ENCODE results near the gene TMEM219.

DNA sequence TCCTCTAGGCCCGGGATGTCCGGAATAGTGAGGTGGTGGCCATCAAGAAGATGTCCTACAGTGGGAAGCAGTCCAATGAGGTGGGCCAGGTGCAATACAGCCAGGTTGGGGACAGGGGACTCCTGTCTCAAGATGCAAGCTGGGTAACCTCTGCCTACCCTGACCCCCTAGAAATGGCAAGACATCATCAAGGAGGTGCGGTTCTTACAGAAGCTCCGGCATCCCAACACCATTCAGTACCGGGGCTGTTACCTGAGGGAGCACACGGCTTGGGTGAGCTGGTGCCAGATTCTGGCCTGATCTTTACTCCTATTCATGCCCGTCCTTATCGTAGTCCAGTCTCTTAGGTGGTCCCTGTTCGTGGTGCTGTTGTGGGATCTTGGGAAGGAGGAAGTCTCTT is 16.2 kb downstream of the TMEM219 start:
- TF ChIP-seq, protein P1, sequence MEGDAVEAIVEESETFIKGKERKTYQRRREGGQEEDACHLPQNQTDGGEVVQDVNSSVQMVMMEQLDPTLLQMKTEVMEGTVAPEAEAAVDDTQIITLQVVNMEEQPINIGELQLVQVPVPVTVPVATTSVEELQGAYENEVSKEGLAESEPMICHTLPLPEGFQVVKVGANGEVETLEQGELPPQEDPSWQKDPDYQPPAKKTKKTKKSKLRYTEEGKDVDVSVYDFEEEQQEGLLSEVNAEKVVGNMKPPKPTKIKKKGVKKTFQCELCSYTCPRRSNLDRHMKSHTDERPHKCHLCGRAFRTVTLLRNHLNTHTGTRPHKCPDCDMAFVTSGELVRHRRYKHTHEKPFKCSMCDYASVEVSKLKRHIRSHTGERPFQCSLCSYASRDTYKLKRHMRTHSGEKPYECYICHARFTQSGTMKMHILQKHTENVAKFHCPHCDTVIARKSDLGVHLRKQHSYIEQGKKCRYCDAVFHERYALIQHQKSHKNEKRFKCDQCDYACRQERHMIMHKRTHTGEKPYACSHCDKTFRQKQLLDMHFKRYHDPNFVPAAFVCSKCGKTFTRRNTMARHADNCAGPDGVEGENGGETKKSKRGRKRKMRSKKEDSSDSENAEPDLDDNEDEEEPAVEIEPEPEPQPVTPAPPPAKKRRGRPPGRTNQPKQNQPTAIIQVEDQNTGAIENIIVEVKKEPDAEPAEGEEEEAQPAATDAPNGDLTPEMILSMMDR (conservative IDR thresholded peaks at IDR 0.05 in 1 of 2, IDR thresholded peaks at IDR 0.05 in 1 of 2; ENCODE audit: low read depth in 1 of 2, low read length in 2 of 2): no peak
- no peak for TF ChIP-seq EZH2 (IDR thresholded peaks at IDR 0.05; ENCODE audit: low read length, missing control alignments)
